Activated CD8-positive, alpha-beta memory T cell treated with anti-CD3 and anti-CD28 coated beads for 4 hours (primary cell): Measurements from ENCODE around the gene DUSP14.
"Not testable (repeated sequence)": the region's sequence is repeated elsewhere in the genome, so short reads cannot be mapped to it uniquely, and the experiment has no call there.

ENCODE experiments used
- DNase-seq, 2 donors: peaks; one replicate each; pipeline ENCODE4 v3.0.0-alpha.2; 2020; ENCODE audit warnings: low read depth in 2 of 2

The DUSP14 gene

DNA sequence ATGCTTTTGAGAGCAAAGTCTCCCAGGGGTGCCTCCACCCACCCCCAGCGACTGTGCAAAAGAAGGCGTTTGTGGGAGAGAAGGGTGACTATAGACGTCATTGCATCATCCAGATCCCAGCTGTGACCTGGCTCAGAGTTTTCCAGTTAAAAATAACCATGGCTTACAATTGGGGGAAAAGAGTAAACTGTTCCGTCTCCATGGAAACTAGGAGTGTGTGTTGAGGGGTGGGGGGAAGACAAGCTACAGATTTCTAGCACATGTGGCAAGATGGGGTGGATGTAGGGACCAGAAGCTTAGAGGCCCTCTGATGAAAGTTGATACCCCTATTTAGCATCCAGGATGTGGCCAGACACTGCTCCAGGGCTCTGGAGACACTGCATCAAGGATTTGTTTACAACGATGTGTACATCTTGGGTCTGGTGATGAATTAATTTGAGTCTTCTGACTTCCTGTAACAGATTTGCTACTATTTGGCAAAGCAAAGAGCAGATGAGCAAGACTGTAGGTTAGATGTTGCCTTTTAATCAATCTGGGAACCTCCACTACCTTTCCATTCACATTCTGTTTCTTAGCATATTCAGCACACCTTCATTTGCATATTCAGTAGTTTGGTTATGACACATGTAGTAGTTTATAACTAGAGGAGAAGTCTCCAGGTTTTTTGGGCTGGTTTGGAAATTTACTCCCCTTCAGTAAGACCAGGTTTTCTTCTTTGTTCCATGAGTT, 6.2 kb upstream of the DUSP14 start:
- no peak for DNase-seq

DNA sequence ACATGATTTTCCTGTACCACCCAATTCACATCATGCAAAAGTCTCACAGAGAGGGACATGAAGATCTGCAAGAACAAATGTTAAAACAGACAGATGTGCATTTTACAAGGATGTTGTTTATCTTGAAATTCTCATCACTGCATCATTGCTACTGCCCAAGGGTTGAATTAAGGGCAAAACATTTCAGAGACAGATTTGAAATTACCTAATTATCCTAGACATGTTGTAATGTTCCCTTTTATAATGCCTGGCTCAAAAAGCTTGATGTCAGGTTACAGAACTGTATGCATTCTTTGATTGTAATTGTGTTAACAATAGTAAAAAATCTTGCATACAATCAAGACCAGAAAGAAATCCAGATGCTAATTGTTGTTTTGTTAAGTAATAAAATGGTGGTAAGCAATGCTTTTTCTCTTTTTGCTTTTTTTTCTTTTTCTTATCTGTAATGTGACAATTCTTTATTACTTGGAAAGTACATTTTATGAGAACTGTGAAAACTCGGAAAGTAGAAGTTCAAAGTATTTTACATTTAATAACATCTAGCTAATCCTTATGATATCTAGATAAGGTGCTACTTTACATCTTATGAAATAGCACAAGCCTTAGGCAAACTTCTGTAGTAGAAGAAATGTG, 3.6 kb upstream of the DUSP14 start:
- no peak for DNase-seq

DNA sequence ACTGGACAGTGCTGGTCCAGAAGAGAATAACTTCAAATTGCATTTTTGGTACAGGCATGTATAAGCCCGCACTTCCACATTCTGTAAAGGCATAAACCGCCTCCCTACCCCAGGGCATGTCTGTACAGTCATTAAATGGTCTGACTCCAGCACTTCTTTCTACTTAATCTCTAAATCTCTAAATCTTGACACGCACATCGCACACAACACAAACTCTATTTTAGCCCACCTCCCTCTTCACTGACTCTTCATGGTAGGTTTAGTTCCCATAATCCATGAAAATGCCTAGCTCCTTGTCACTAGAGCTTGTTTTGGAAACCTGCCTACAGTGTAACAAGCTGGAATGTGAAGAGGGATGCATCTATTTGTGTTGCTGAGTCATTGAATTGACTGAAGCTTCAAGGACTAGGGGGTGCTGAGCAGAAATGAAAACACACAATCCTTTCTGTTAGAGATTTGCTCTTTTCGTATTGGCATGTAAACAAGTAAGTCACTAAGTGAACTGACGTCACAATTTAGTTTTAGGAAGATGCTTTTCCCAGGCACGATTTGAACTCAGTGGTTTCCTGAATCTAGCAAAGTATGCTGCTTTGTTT, 1.6 kb upstream of the DUSP14 start:
- no peak for DNase-seq

DNA sequence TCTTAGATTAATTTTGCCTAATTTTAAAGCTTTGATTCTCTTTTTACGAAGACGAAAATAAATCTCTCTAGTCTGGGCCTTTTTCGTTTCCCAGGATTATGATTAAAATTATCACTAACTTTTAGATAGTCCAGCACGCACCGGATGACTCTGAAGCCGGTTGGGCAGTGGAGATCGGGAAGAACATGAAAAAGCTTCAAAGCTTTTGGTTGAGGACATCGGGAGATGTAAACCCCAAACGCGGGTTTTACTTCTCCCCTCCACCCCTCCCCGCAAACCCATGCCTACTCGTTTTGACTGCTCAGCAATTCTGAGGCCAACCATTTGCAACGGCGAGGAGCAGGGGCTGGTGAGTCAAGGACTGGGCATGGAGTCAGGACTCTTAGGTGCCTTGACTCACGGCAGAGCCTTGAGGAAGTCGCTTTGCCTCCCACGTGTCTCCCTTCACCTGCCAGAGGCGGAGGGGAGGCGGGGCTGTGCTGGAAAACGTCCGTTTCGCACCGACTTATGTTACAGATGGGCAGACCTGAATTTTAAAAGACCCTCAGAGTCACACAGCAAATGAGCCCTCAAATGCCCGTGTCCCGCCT, 989 bp upstream of the DUSP14 start:
- peak; percentile 37 to 61 for DNase-seq

DNA sequence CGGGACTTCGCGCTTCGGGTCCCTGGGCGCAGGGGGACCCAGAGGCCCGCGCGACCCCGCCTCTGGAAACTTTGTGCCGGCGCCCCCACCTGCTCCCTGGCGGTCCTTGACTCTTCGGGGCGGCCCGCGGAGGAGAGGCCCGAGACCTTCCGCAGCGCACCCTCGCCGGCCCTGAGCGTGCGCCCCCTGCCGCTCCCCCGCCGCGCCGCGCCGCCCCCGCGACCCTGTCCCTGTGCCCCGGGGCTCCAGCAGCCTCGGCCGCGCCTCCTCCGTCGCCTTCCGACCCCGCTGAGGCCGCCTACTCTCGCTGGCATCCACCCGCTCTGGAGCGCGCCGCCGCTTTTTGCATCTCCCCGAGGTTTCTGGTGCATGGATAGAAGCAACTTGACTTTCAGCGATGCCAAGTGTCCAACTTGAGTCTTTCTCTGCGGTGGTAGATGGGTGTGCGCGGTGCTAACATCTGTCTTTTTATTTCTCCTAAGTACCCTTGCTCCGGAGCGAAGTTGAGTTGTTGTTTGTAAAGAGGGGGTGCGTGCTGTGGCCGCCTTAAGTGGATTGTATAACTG, 414 bp downstream of the DUSP14 start:
- peak; percentile 53 to 55 for DNase-seq

DNA sequence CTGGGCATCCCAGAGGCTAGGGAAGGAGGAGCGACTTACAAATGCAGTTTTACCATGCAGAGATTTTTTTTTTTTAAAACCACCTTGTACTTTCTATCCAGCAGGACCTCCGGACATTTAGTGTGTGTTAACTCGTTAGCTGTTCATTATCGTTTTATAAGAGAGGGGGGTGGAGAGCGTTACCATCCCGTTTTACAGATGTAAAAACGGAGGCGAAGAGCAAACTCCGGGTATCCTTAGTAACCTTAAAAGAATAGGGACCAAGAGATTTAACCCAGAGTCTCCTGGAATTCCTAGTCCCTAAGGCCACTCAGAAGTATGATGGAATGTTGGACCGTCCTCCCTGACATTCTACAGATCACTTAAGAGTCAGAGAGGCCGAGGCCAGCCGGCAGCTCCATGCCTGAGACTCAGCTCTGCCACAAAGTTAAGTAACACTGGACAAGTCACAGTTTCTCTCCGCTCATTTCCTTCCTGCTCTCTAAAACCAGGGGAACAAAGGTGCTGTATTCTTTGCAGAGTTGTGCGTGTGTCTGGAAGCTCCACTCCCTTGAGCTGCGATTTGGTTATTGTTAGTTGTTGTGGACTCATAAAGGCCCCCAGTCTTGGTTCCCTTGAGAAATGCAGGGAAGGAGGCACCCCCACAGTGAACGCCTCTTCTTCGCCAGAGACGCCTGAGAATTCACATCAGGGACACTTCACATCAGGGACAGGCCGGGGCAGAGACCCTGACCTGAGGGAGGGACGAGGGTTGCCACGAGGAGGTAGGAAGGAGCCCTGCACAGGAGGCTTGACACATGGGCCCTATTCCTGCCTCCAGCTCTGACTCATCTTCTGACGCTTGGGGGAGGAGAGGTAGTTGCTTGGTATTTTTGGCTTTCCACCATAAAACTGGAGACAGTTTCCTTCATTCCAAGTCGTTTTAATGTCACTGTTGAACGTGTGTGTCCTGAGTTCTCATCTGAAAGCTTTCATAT, 1.2 kb downstream of the DUSP14 start:
- DNase-seq = no peak

DNA sequence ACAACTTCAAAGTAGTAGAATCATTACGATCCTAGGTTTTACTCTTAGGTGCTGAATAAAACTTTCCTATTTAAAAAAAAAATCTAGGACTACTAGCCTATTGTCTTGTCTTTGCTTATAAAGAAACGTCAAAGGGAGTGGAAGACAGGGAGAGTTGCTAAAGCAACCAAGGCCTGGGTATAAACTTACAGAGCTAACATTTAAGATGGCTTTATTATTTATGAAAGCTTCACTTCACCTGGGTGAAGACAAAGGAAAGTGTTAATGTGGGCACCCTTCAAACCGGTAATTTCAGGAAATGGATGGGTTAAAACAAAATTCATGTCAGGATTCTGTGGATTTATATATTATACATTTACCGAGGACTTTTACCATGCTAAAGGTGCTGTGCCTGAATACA, 2.5 kb downstream of the DUSP14 start:
- no peak for DNase-seq

DNA sequence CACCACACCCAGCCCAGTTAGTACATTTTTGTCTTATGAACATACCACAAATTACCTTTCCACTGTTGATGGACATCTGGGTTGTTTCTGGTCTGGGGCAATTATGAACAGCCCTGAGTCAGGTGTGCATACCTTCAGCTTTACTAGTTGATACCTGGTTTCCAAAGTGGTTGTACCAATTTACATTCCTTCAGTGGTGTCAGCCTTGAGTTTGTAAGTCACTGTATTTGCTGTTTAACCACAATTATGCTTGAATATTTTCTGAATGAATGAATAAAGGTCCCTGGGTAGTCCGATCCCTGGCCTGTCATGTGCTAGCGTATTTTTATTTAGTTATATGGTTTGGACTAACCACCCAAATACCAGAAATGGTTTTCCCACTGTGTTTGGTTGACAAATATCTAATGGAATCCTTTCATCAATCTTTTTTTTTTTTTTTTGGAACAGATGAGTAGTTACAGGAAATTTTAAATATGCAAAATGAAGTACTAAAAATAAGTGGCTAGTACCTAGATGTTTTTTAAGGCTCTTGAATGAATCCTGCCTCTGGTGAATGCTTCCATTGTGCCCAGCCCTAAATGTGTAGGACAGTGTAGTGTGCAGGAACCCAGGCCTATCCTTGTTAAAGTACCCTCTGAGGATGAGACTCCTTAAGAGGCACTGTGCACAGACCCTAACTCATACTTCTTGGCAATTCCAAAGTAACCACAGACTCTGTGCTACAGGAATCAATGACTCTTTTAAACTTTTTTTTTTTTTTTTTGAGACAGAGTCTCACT, 3.7 kb downstream of the DUSP14 start:
- DNase-seq = no peak

DNA sequence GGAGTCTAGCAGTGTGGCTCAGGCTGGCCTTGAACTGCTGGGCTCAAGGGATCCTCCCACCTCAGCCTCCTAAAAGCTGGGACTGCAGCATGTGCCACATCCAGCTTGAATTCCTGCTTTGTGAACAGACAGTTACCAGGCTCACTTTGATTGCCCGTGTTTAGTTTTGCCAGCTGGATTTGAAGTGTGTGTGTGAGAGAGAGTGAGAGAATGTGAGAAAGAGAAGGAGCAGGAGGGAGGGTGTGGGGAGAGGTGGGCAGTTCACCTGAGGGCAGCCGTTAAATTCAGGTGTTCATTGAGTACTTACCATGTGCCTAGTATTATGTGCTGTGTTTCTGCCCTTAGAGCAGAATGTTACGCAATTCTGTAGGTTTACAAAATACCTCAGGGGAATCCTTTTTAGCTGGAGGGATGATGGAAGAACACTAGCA, 4.7 kb downstream of the DUSP14 start:
- no peak for DNase-seq

DNA sequence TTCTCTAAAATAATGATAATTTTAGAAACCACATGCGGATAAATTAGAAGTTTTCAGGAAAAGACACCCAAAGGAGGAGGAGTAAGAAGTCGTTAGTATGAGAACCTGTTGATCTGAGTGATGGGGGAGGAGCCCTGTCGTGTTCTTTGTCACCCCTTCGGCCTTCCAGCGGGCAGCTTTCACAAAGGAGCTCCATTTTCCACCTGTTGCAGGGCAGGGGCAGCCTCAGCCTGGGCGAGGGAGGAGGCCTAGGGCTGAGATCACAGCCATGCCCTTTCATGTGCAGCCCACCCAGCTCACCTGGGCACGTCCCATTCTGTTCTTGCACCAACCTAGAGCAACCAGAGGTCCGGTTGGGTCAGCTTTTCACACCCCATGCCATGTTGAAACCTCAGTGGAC, 5.3 kb downstream of the DUSP14 start:
- no peak for DNase-seq

DNA sequence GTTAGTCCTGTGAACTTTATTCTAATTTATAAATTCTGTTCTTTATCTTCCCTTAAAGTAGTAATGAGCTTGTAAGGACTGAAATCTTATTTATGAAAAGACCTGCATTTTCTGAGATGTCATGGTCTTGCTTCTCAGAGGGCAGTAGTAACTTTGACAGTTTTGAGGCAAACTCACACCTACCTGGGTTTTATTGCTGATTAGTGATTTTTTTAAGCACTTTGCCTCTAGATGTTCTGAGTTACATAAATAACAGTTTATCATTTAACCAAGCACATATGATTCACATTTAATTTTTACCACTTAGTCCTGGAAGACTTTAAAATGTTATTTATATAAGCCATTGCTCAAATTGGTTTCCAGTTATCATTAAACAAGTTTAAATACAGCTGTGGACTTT, 10.7 kb downstream of the DUSP14 start:
- DNase-seq = no peak

DNA sequence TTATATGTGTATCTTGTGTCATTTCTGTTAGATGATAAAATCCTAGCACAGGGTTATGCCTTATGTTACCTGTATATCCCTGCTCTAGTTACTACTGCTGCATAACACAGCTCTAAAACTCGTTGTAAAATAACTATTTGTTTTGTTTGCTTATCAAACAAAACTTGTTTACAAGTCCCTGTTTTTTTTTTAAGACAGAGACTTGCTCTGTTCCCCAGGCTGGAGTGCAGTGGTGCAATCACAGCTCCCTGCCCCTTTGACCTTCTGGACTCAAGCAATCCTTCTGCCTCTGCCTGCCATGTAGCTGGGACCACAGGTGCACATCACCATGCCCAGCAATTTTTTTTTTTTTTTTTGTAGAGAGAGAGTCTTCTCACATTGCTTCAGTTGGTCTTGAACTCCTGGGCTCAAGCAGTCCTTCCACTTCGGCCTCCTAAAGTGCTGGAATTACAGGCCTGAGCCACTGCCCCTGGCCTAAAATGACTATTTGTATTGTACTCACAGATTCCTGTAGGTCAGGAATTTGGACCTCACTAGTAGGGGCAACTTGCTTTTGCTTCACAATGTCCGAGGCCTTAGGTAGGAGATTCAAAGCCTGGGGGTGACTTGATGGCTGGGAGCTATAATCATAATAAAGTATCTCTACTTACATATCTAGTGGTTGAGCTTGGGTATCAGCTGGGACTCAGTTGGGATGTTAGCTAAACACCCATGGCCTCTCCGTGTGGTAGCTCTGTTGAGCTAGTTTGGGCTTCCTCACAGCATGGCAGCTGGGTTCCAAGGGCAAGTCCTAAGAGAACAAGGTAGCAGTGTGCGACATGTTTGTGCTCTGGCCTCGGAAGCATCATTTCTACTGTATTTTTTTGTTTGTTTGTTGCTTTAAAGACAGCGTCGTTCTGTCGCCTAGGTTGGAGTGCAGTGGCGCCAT, 12.6 kb downstream of the DUSP14 start:
- no peak for DNase-seq

DNA sequence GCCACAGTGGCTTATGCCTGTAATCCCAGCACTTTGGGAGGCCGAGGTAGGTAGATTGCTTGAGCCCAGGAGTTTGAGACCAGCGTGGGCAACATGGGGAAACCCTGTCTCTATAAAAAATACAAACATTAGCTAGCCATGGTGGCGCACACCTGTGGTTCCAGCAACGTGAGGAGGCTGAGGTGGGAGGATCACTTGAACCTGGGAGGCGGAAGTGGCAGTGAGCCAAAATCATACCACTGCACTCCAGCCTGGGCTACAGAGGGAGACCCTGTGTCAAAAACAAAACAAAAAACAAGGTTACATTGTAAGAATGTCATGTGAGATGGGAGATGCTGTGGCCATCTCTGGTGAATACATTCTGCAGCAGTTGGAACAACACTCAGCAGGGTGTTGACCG, 13.5 kb downstream of the DUSP14 start:
- no peak for DNase-seq

DNA sequence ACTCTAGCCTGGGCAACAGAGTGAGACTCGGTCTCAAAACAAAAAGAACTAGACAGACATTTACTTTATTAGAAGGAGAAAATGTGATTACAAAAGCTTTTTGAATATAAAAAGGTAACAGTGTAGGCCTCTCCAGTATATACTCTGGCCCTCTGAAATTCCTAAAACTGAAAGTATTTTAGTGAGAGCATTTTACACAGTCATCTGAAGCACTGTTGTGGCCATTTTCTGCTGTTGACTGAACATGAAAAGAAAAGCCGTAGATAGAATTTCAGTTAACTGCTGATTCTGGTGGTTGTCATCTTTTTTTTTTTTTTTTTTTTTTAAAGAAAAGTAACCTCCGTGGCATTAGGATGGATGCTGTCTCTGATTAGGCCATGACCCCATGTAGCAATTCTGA, 15.6 kb downstream of the DUSP14 start:
- DNase-seq = no peak

DNA sequence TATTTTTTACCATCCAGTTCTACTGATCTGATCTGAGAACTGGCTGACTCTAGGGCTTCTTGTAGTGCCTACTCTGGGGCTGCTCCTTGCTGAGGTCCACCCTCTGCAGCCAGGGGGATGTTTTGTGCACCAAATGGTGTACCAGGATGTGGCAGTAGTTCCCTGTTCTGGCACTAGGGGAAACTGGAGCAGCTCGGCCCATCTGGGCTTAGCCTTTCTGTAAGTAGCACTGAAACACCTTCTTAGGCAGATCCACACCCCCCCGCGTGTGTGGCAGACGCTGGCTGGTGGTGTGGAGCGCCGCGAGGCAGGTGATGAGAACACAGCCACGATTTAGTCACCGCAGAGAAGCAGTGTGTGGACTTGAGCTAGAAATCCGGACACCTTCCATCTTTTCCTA, 17.0 kb downstream of the DUSP14 start:
- DNase-seq = no peak

DNA sequence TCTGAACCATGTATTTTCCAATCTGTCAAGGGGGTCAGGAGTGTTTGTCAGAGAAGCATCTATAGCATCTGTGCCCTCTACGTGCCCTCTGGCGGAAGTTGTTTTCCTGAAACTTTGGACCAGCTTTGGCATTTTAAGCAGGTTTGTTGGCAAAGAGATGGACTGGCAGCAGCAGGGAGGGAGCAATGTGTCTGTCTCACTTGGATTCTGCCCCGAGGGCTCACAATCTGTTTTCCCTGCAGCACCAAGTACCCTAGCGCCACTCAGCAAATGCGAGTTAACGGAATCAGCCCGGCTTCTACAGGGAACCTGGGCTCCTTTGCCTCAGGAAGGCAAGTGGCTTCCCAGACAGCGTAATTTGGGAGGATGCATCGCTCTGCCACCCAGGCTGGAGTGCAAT, 17.4 kb downstream of the DUSP14 start:
- no peak for DNase-seq

DNA sequence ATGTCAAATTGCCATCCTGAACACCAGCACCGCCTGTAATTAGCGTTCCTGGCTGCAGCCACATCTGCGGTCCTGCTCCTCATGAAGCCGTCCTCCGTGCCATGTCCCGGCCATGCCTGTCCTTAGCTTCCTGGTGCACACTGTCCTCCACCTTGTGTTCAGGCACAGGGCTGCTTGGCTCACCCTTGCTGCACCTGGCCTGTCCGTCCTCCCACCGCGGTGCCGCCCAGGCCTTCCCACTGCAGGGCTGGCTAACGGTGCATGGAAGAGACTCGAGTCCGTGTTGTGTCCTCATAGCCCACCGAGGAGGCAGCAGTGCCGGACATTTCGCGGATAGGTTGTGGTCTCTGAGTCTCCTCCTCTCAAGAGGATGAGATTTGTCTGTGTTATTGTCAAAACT, 20.4 kb downstream of the DUSP14 start:
- DNase-seq = no peak

DNA sequence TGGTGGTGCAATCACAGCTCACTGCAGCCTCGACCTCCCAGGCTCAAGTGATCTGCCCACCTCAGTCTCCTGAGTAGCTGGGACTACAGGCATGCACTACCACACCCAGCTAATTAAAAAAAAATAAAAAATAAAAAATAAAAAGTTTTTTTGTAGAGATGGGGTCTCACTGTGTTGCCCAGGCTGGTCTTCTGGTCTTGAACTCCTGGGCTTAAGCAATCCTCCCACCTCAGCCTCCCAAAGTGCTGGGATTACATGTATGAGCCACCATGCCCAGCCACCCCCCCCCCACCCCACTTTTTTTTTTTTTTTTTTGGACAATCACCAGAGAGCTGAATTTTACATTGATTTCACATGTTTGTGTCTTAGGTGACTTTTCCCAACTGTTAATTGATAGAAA, 22.0 kb downstream of the DUSP14 start:
- not testable (repeated sequence) for DNase-seq

DNA sequence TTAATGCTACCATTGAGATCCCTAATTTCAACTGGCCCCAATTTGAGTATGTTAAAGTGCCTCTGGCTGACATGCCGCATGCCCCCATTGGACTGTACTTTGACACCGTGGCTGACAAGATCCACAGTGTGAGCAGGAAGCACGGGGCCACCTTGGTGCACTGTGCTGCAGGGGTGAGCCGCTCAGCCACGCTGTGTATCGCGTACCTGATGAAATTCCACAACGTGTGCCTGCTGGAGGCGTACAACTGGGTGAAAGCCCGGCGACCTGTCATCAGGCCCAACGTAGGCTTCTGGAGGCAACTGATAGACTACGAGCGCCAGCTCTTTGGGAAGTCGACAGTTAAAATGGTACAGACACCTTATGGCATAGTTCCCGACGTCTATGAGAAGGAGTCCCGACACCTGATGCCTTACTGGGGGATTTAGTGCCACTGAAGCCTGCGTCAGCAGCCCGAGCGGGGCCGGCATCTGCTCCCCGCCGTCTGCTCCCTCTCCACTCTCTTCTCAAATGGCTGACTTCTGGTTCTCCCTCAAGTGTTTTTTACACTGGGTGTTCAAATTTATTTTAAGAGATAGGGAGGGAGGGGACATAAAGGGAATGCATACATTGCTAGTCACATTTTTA, 22.9 kb downstream of the DUSP14 start:
- DNase-seq = no peak
